GM12878 (cell line): Measurements from ENCODE around the gene ARPC1B. TPM values are rescaled to one million over a fixed set of nuclear protein-coding genes. Genes with fewer than 3 reads are reported as not detected.

ENCODE experiments used
- ATAC-seq: fragments of 200-7000 bp; cut with Tn5 transposase; 3 replicates; pipeline ENCODE4 v1.9.1; 2020; ENCODE audit warnings: mild to moderate bottlenecking, moderate library complexity
- BruUV-seq: library from RNA; stranded (reverse); fragments of 400-500 nt; replicated peaks from 2 replicates; lab custom pipeline; 2021; lab: Mats Ljungman, UMichigan
- CTCF ChIA-PET: fragments of 300-600 bp; sonication (Branson Sonifier 250); formaldehyde crosslinking; extraction: SDS; loops from one replicate; lab custom pipeline; 2021; ENCODE audit warnings: inconsistent platforms; lab: Yijun Ruan, JAX
- POLR2A ChIA-PET: fragments of 350-600 bp; formaldehyde crosslinking; extraction: SDS; loops from one replicate; lab custom pipeline; 2021; ENCODE audit warnings: inconsistent platforms; lab: Charles Lee
- RAD21 ChIA-PET: fragments of 300-600 bp; sonication (Branson Sonifier 250); formaldehyde crosslinking; loops from one replicate; lab custom pipeline; 2023; ENCODE audit warnings: antibody characterized with exemption; ENCODE audit not compliant: unreplicated experiment; lab: Charles Lee
- SMC1A ChIA-PET: fragments of 300-600 bp; sonication (Branson Sonifier 250); formaldehyde crosslinking; loops from one replicate; lab custom pipeline; 2023; ENCODE audit not compliant: unreplicated experiment, uncharacterized antibody; lab: Charles Lee
- DNase-seq: peaks from one replicate; pipeline ENCODE4 v3.0.0-alpha.2; 2011; ENCODE audit warnings: low read depth, low spot score
- FAIRE-seq: peaks from 3 replicates; lab custom pipeline; 2011; peaks lifted over from hg19 to GRCh38; lab: Jason Lieb, UNC
- H2AFZ ChIP-seq: 2 replicates; pipeline ENCODE4 v1.6.0; 2011; ENCODE audit warnings: low read depth, low read length, control low read depth; ENCODE audit not compliant: control insufficient read depth
- H3K27ac ChIP-seq: 2 replicates; pipeline ENCODE4 v1.5.1; 2011; ENCODE audit warnings: control low read depth; ENCODE audit not compliant: control insufficient read depth, insufficient read depth
- H3K27me3 ChIP-seq, 2 experiments: replicated peaks in 1 of 2; 2 replicates each; pipeline versions ENCODE4 v1.6.0 to v1.6.1; 2011; ENCODE audit warnings: low read length in 1 of 2; ENCODE audit not compliant: control insufficient read depth in 2 of 2, insufficient read depth in 2 of 2
- H3K36me3 ChIP-seq, 2 experiments: 2 replicates each; pipeline ENCODE4 v1.5.1; 2011; ENCODE audit warnings: low read length in 1 of 2; ENCODE audit not compliant: control insufficient read depth in 2 of 2, insufficient read depth in 2 of 2
- H3K4me1 ChIP-seq: 2 replicates; pipeline ENCODE4 v1.6.1; 2011; ENCODE audit warnings: mild to moderate bottlenecking, low read length, moderate library complexity, mixed read lengths; ENCODE audit not compliant: control insufficient read depth, insufficient read depth
- H3K4me2 ChIP-seq: 2 replicates; pipeline ENCODE4 v1.6.0; 2011; ENCODE audit warnings: control low read depth; ENCODE audit not compliant: control insufficient read depth, insufficient read depth
- H3K4me3 ChIP-seq: fragments of 200-600 bp; sonication (generic); 2 replicates; pipeline ENCODE4 v1.5.1; 2016
- H3K79me2 ChIP-seq: 2 replicates; pipeline ENCODE4 v1.6.0; 2011; ENCODE audit warnings: low read length; ENCODE audit not compliant: control insufficient read depth, insufficient read depth
- H3K9ac ChIP-seq: 2 replicates; pipeline ENCODE4 v1.8.0; 2011; ENCODE audit warnings: low read length, control low read depth, mixed read lengths; ENCODE audit not compliant: control insufficient read depth, insufficient read depth
- H3K9me3 ChIP-seq: replicated peaks from 3 replicates; pipeline ENCODE4 v1.5.1; 2011; ENCODE audit warnings: mild to moderate bottlenecking, low read length; ENCODE audit not compliant: control insufficient read depth, insufficient read depth
- H4K20me1 ChIP-seq: 2 replicates; pipeline ENCODE4 v1.6.0; 2011; ENCODE audit not compliant: control insufficient read depth, insufficient read depth
- ATF7 ChIP-seq: fragments of 450-650 bp; IDR thresholded peaks from 2 replicates; pipeline ENCODE4 v1.6.1; 2016; ENCODE audit warnings: low read depth, mild to moderate bottlenecking
- BRCA1 ChIP-seq: IDR thresholded peaks from 2 replicates; pipeline ENCODE4 v1.6.1; 2011; ENCODE audit warnings: low read depth, low read length, improper control_type of control experiment
- CBFB ChIP-seq: IDR thresholded peaks from 2 replicates; pipeline ENCODE4 v1.6.1; 2016; ENCODE audit warnings: antibody characterized with exemption, low read depth
- CBX3 ChIP-seq: fragments of 200-600 bp; sonication (generic); IDR thresholded peaks from 2 replicates; pipeline ENCODE4 v1.6.1; 2016; ENCODE audit warnings: low read depth, borderline replicate concordance
- ESRRA ChIP-seq: IDR thresholded peaks from 2 replicates; pipeline ENCODE4 v1.6.1; 2012; ENCODE audit warnings: mild to moderate bottlenecking, low read length, improper control_type of control experiment
- FOXK2 ChIP-seq: fragments of 450-650 bp; IDR thresholded peaks from 2 replicates; pipeline ENCODE4 v1.6.1; 2017; ENCODE audit warnings: mild to moderate bottlenecking, moderate library complexity
- FOXM1 ChIP-seq: IDR thresholded peaks from 2 replicates; pipeline ENCODE4 v1.6.1; 2012; ENCODE audit warnings: low read depth, mild to moderate bottlenecking, inconsistent platforms, low read length, moderate library complexity
- IRF5 ChIP-seq: fragments of 450-650 bp; IDR thresholded peaks from 2 replicates; pipeline ENCODE4 v1.6.1; 2017; ENCODE audit warnings: borderline replicate concordance
- LARP7 ChIP-seq: fragments of 450-650 bp; IDR thresholded peaks from 2 replicates; pipeline ENCODE4 v1.6.1; 2017; ENCODE audit warnings: mild to moderate bottlenecking
- MEF2B ChIP-seq: fragments of 450-650 bp; IDR thresholded peaks from 2 replicates; pipeline ENCODE4 v1.6.1; 2018; ENCODE audit warnings: mild to moderate bottlenecking, moderate library complexity; ENCODE audit not compliant: partially characterized antibody, poor library complexity, severe bottlenecking
- MTA2 ChIP-seq: fragments of 450-650 bp; IDR thresholded peaks from 2 replicates; pipeline ENCODE4 v1.6.1; 2016; ENCODE audit warnings: low read depth, mild to moderate bottlenecking, moderate library complexity
- NBN ChIP-seq: fragments of 450-650 bp; IDR thresholded peaks from 2 replicates; pipeline ENCODE4 v1.6.1; 2016
- PAX8 ChIP-seq: fragments of 450-650 bp; IDR thresholded peaks from 2 replicates; pipeline ENCODE4 v1.6.1; 2017; ENCODE audit warnings: mild to moderate bottlenecking, moderate library complexity
- POLR2A ChIP-seq: IDR thresholded peaks from 2 replicates; pipeline ENCODE4 v1.6.1; 2011; ENCODE audit warnings: low read depth, mild to moderate bottlenecking, low read length
- SIN3A ChIP-seq: IDR thresholded peaks from 2 replicates; pipeline ENCODE4 v1.6.1; 2012; ENCODE audit warnings: low read depth, low read length, improper control_type of control experiment
- ZBTB11 ChIP-seq: fragments of 450-650 bp; formaldehyde crosslinking; IDR thresholded peaks from 2 replicates; pipeline ENCODE4 v1.5.0; 2022; ENCODE audit warnings: mild to moderate bottlenecking, missing genetic modification characterization
- ZNF274 ChIP-seq: IDR thresholded peaks from one replicate; pipeline ENCODE4 v1.8.0; 2011; ENCODE audit not compliant: insufficient read length, insufficient read depth
- ZZZ3 ChIP-seq: IDR thresholded peaks from 2 replicates; pipeline ENCODE4 v1.6.1; 2011; ENCODE audit warnings: low read depth; ENCODE audit not compliant: control insufficient read depth, insufficient read length
- WGBS: methylation state at CpG from one replicate; pipeline ENCODE4 v1.1.6; 2016; ENCODE audit warnings: low lambda C conversion rate; ENCODE audit not compliant: insufficient replicate concordance, insufficient coverage; ENCODE audit errors: missing lambda C conversion rate; 5-methylcytosine and 5-hydroxymethylcytosine counted together
- in situ Hi-C: fragments of 300-500 bp; cut with MboI; formaldehyde crosslinking; loops from 9 replicates; pipeline ENCODE4 v1.14.3; 2018; ENCODE audit warnings: mixed read lengths
- intact Hi-C: fragments of 100-400 bp; cut with micrococcal nuclease; formaldehyde crosslinking; loops from one replicate; pipeline ENCODE4 v1.14.2; 2022; ENCODE audit not compliant: unreplicated experiment
- polyA plus RNA-seq, 11 experiments: library from polyadenylated mRNA; depleted of rRNA in 4 of 11; unstranded in 6 of 11; stranded (reverse) in 5 of 11; fragments of >200 nt; fragmentation: Nextera tagmentation in 4 of 11; fragmentation: Illumina TruSeq in 1 of 11; extraction: Ambion mirVana in 4 of 11; extraction: Trizol in 1 of 11; gene quantifications; 1 replicate in 1 of 11; 2 replicates in 10 of 11; pipeline versions ENCODE4 v1.2.1 to v1.2.3, GENCODE V29; 2011 to 2016; ENCODE audit warnings: inconsistent platforms in 2 of 11, missing spikeins in 2 of 11, low read depth in 1 of 11
- total RNA-seq, 4 experiments: library from RNA; depleted of rRNA in 3 of 4; stranded (reverse); fragments of >200 nt in 3 of 4; fragmentation: Illumina TruSeq in 1 of 4; extraction: Trizol in 1 of 4; gene quantifications; 2 replicates each; pipeline versions ENCODE4 v1.2.1 to v1.2.3, GENCODE V29; 2013 to 2021
- TF ChIP-seq, protein P1 (sequence below): IDR thresholded peaks from 2 replicates; pipeline ENCODE4 v1.6.1; 2011; ENCODE audit warnings: borderline replicate concordance, low read depth, mild to moderate bottlenecking, moderate library complexity, low read length; ENCODE audit not compliant: insufficient read depth, poor library complexity, severe bottlenecking

ARPC1B gene
- total and polyA plus RNA-seq, 10 of the 15 experiments (the other 5 are each of a cell fraction or from before 2014, with no cell fraction given) = 14.1 to 762 (median 387) TPM

- FAIRE-seq = no peak
- CTCF ChIA-PET = no interaction called here
- no peaks in the 10 kb centered on the region for H3K79me2 ChIP-seq
Measured at GRCh38 chr7:99422625-99423024, 48.1 kb downstream of the ARPC1B start.

More at GRCh38 chr7:99422625-99423024, 48.1 kb downstream of the ARPC1B start:
- ATAC-seq = no peak
- 79% methylated on average over 5 of the region's 5 CpGs for whole genome bisulfite sequencing
- Histone ChIP-seq H2AFZ (no peak overlapping the region), H3K4me3 (no peak overlapping the region), H3K27me3 (no peaks in the 10 kb centered on the region), H3K27ac (no peak overlapping the region), H4K20me1 (no peaks in the 10 kb centered on the region), H3K9ac (no peak overlapping the region), H3K9me3 (no peaks in the 10 kb centered on the region), H3K4me2 (no peak overlapping the region), H3K4me1 (no peaks in the 10 kb centered on the region), H3K36me3 (peaks cover 4 to 33% of the 10 kb centered on the region in 2 experiments)
- RAD21 ChIA-PET = no interaction called here
- intact Hi-C loops = no loop called here
- POLR2A ChIA-PET = interaction anchor here (0.5 kb wide), 1 partner anchor 1286 kb away, joined by 5 read pairs; no protein-coding TSS in a partner anchor
- no TSS peak for BruUV-seq
- DNase-seq = no peak
- SMC1A ChIA-PET = interaction anchor here (1.1 kb wide), 1 partner anchor 14 kb away, joined by 3 read pairs; the partner anchor contains the start of genes BUD31 and PDAP1
- TF ChIP-seq IRF5 (no peak), ESRRA (no peak), ZZZ3 (no peak), FOXK2 (no peak), SIN3A (no peak), CBFB (no peak), CBX3 (no peak), LARP7 (no peak), MEF2B (no peak), BRCA1 (no peak), PAX8 (no peak), POLR2A (no peak), ZNF274 (no peak), FOXM1 (no peak), ATF7 (no peak), ZBTB11 (CRISPR knock-in tag) (no peak), MTA2 (no peak), NBN (no peak)
- TF ChIP-seq, protein P1, sequence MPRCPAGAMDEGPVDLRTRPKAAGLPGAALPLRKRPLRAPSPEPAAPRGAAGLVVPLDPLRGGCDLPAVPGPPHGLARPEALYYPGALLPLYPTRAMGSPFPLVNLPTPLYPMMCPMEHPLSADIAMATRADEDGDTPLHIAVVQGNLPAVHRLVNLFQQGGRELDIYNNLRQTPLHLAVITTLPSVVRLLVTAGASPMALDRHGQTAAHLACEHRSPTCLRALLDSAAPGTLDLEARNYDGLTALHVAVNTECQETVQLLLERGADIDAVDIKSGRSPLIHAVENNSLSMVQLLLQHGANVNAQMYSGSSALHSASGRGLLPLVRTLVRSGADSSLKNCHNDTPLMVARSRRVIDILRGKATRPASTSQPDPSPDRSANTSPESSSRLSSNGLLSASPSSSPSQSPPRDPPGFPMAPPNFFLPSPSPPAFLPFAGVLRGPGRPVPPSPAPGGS = no peak
- in situ Hi-C loops = no loop called here
